OCI-LY3 (cell line): ENCODE results near the gene BRD1.

Experiments used
- H2AFZ ChIP-seq: fragments of 200-600, 300-600 bp; shearing (Covaris generic); 2 replicates; pipeline ENCODE4 v1.6.0; 2014; ENCODE audit warnings: antibody characterized with exemption, low read depth, low read length
- H3K27ac ChIP-seq: fragments of 200-600, 300-600 bp; sonication (generic); 2 replicates; pipeline ENCODE4 v1.5.1; 2014; ENCODE audit warnings: mild to moderate bottlenecking, low read length, moderate library complexity, mixed read lengths
- H3K27me3 ChIP-seq: fragments of 200-600, 300-600 bp; sonication (generic); 2 replicates; pipeline ENCODE4 v1.6.1; 2014; ENCODE audit warnings: low read depth, low read length, mixed read lengths
- H3K36me3 ChIP-seq: fragments of 200-600, 300-600 bp; sonication (generic); replicated peaks from 2 replicates; pipeline ENCODE3; 2014; ENCODE audit warnings: low read depth, low read length, mixed read lengths
- H3K4me1 ChIP-seq: fragments of 300-600, 200-600 bp; sonication (generic); 2 replicates; pipeline ENCODE4 v1.6.1; 2014; ENCODE audit warnings: low read length, mixed read lengths
- H3K4me2 ChIP-seq: fragments of 200-600, 300-600 bp; sonication (generic); 2 replicates; pipeline ENCODE4 v1.6.1; 2014; ENCODE audit warnings: low read length, mixed read lengths
- H3K4me3 ChIP-seq: fragments of 300-600, 200-600 bp; sonication (generic); 2 replicates; pipeline ENCODE4 v1.5.1; 2014; ENCODE audit warnings: antibody characterized with exemption, mild to moderate bottlenecking, low read length, moderate library complexity
- H3K79me2 ChIP-seq: fragments of 300-600, 200-600 bp; shearing (Covaris generic); 2 replicates; pipeline ENCODE4 v1.6.1; 2014; ENCODE audit warnings: mild to moderate bottlenecking, low read length, mixed read lengths
- H3K9ac ChIP-seq: fragments of 300-600, 200-600 bp; shearing (Covaris generic); 2 replicates; pipeline ENCODE4 v1.6.0; 2014; ENCODE audit warnings: mild to moderate bottlenecking, low read length, moderate library complexity
- H3K9me3 ChIP-seq: fragments of 200-600, 300-600 bp; shearing (Covaris generic); 2 replicates; pipeline ENCODE4 v1.6.1; 2014; ENCODE audit warnings: low read length, mixed read lengths; ENCODE audit not compliant: insufficient read depth
- H4K20me1 ChIP-seq: fragments of 200-600, 300-600 bp; sonication (generic); 2 replicates; pipeline ENCODE4 v1.6.1; 2016; ENCODE audit warnings: low read length, mixed read lengths; ENCODE audit not compliant: insufficient read depth
- CTCF ChIP-seq: fragments of 200-600, 300-600 bp; sonication (generic); IDR thresholded peaks from 2 replicates; pipeline ENCODE4 v1.5.1; 2014; ENCODE audit warnings: antibody characterized with exemption, low read length, low read depth
- EZH2phosphoT487 ChIP-seq: fragments of 200-600 bp; shearing (Covaris generic); IDR thresholded peaks from 2 replicates; pipeline ENCODE4 v1.6.1; 2018; ENCODE audit warnings: antibody characterized with exemption, mixed run types, low read depth

The BRD1 gene

GRCh38 chr22:49724030-49724892, 103.4 kb downstream of the BRD1 start:
- Histone ChIP-seq H3K79me2 (no peaks in the 10 kb centered on the region), H3K9ac (no peak overlapping the region), H3K27ac (no peak overlapping the region), H3K4me3 (peak overlapping the region; percentile 67), H2AFZ (no peak overlapping the region), H4K20me1 (no peaks in the 10 kb centered on the region), H3K36me3 (no peaks in the 10 kb centered on the region), H3K27me3 (0 out of 2 replicates have a peak, but pooled peaks cover 4% of the 10 kb centered on the region), H3K4me2 (peak overlapping the region; percentile 49), H3K4me1 (no peaks in the 10 kb centered on the region), H3K9me3 (no peaks in the 10 kb centered on the region)
- TF ChIP-seq EZH2phosphoT487 (no peak), CTCF (no peak)

GRCh38 chr22:49723478-49724029, 104.1 kb downstream of the BRD1 start:
- Histone ChIP-seq H3K4me3 (no peak overlapping the region), H4K20me1 (no peaks in the 10 kb centered on the region), H3K36me3 (no peaks in the 10 kb centered on the region), H3K4me2 (no peak overlapping the region), H3K27me3 (0 out of 2 replicates have a peak, but pooled peaks cover 4% of the 10 kb centered on the region), H3K4me1 (no peaks in the 10 kb centered on the region), H3K27ac (no peak overlapping the region), H2AFZ (no peak overlapping the region), H3K79me2 (no peaks in the 10 kb centered on the region), H3K9ac (no peak overlapping the region), H3K9me3 (no peaks in the 10 kb centered on the region)
- TF ChIP-seq CTCF: no peak
- TF ChIP-seq EZH2phosphoT487: no peak
